Kidney epithelial cell (primary cell): ENCODE data around the gene PLXNC1. TPM values are rescaled to one million over a fixed set of nuclear protein-coding genes. Genes with fewer than 3 reads are reported as not detected.

Experiments
- DNase-seq: peaks from one replicate; pipeline ENCODE4 v3.0.0-alpha.2; 2010; ENCODE audit warnings: low read depth
- H3K27me3 ChIP-seq: 2 replicates; pipeline ENCODE4 v1.6.0; 2011; ENCODE audit warnings: low read length; ENCODE audit not compliant: control insufficient read depth, insufficient read depth
- H3K36me3 ChIP-seq: 2 replicates; pipeline ENCODE4 v1.5.1; 2011; ENCODE audit warnings: low read length; ENCODE audit not compliant: control insufficient read depth, insufficient read depth
- H3K4me3 ChIP-seq: 2 replicates; pipeline ENCODE4 v1.5.1; 2011; ENCODE audit warnings: low read depth, mild to moderate bottlenecking, control low read depth, low read length
- total RNA-seq: library from RNA; depleted of rRNA; stranded (reverse); fragments of >200 nt; gene quantifications from 2 replicates; pipeline ENCODE4 v1.2.3, GENCODE V29; 2015
- TF ChIP-seq, protein P1 (sequence below): IDR thresholded peaks from 2 replicates; pipeline ENCODE4 v1.5.1; 2011; ENCODE audit warnings: mild to moderate bottlenecking, moderate library complexity, low read length, control low read depth, inconsistent platforms; ENCODE audit not compliant: insufficient read depth, poor library complexity, severe bottlenecking

PLXNC1 gene
- total RNA-seq, 1 donor from 2014 or later, result 0.21 TPM

GRCh38 chr12:94205822-94206221 lies 57.4 kb downstream of the PLXNC1 start:
- no peaks in the 10 kb centered on the region for H3K36me3 ChIP-seq
- no peak for DNase-seq
- TF ChIP-seq, protein P1, sequence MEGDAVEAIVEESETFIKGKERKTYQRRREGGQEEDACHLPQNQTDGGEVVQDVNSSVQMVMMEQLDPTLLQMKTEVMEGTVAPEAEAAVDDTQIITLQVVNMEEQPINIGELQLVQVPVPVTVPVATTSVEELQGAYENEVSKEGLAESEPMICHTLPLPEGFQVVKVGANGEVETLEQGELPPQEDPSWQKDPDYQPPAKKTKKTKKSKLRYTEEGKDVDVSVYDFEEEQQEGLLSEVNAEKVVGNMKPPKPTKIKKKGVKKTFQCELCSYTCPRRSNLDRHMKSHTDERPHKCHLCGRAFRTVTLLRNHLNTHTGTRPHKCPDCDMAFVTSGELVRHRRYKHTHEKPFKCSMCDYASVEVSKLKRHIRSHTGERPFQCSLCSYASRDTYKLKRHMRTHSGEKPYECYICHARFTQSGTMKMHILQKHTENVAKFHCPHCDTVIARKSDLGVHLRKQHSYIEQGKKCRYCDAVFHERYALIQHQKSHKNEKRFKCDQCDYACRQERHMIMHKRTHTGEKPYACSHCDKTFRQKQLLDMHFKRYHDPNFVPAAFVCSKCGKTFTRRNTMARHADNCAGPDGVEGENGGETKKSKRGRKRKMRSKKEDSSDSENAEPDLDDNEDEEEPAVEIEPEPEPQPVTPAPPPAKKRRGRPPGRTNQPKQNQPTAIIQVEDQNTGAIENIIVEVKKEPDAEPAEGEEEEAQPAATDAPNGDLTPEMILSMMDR, result no peak
- H3K4me3 ChIP-seq, result no peak overlapping the region
- H3K27me3 ChIP-seq, result no peaks in the 10 kb centered on the region

- TF ChIP-seq, protein P1, result no peak
- H3K27me3 ChIP-seq, result no peaks in the 10 kb centered on the region
Observed at GRCh38 chr12:94206886-94207285, 58.5 kb downstream of the PLXNC1 start.

GRCh38 chr12:94207467-94207848 lies 59.1 kb downstream of the PLXNC1 start:
- Histone ChIP-seq H3K4me3 (no peak overlapping the region), H3K36me3 (no peaks in the 10 kb centered on the region), H3K27me3 (no peaks in the 10 kb centered on the region)
- TF ChIP-seq, protein P1, result no peak
- DNase-seq, result no peak

More at GRCh38 chr12:94206886-94207285, 58.5 kb downstream of the PLXNC1 start:
- DNase-seq, result no peak
- Histone ChIP-seq H3K36me3 (no peaks in the 10 kb centered on the region), H3K4me3 (no peak overlapping the region)

- Histone ChIP-seq H3K27me3 (no peaks in the 10 kb centered on the region), H3K36me3 (no peaks in the 10 kb centered on the region), H3K4me3 (no peak overlapping the region)
- TF ChIP-seq, protein P1, result no peak
- no peak for DNase-seq
Observed at GRCh38 chr12:94207849-94208621, 59.7 kb downstream of the PLXNC1 start.

GRCh38 chr12:94208622-94208966 lies 60.2 kb downstream of the PLXNC1 start:
- no peaks in the 10 kb centered on the region for H3K27me3 ChIP-seq
- TF ChIP-seq, protein P1, result no peak
- no peaks in the 10 kb centered on the region for H3K36me3 ChIP-seq
- no peak for DNase-seq
- no peak overlapping the region for H3K4me3 ChIP-seq

DNA sequence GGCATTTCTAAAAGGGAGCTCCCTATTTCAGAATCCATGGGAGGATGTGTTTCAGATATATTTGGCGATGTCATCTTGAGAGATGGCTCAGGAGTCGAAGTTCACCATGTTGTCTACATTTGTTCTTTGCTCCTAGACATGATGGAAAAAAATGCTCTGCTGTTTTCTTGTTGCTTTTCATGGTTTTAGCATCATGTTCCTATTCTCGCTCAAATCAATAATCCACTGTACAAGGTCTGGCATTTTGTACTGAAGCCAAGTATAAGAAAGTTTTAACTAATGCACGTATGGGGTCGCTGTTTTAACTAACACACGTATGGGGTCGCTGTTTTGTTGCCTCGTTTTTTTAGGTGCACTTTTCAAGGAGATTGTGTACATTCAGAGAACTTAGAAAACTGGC lies 60.9 kb downstream of the PLXNC1 start:
- TF ChIP-seq, protein P1, result no peak

More for the DNA sequence above, 60.9 kb downstream of the PLXNC1 start:
- Histone ChIP-seq H3K36me3 (no peaks in the 10 kb centered on the region), H3K27me3 (no peaks in the 10 kb centered on the region), H3K4me3 (no peak overlapping the region)
- DNase-seq, result no peak
